SK-N-SH (cell line): ENCODE results near the gene KCTD4. TPM values are rescaled to one million over a fixed set of nuclear protein-coding genes. Genes with fewer than 3 reads are reported as not detected.

ENCODE experiments used
- CTCF ChIA-PET: fragments of 300-600, 350-600 bp; formaldehyde crosslinking; extraction: SDS; loops from one replicate; lab custom pipeline; 2021; lab: Yijun Ruan, JAX
- POLR2A ChIA-PET: fragments of 350-600 bp; sonication (Branson Sonifier 250); formaldehyde crosslinking; extraction: SDS; loops from one replicate; lab custom pipeline; 2020; ENCODE audit warnings: antibody characterized with exemption, inconsistent platforms; lab: Yijun Ruan, JAX
- DNase-seq: peaks from one replicate; pipeline ENCODE4 v3.0.0; 2012
- H2AFZ ChIP-seq: fragments of 200-600 bp; sonication (generic); 2 replicates; pipeline ENCODE4 v1.8.1; 2016; ENCODE audit warnings: antibody characterized with exemption, mild to moderate bottlenecking, low read depth
- H3F3A ChIP-seq: fragments of 200-600 bp; sonication (generic); replicated peaks from 2 replicates; pipeline ENCODE3; 2016; ENCODE audit warnings: antibody characterized with exemption, mild to moderate bottlenecking; ENCODE audit not compliant: insufficient read depth
- H3K27ac ChIP-seq, 2 experiments: fragments of 200-500 bp in 1 of 2; fragments of 200-600 bp in 1 of 2; sonication (Bioruptor generic) in 1 of 2; sonication (generic), shearing (Covaris generic) in 1 of 2; 2 replicates each; pipeline versions ENCODE4 v1.5.1 to v1.6.1; 2014 to 2016; ENCODE audit warnings: low read depth in 2 of 2, inconsistent platforms in 1 of 2, low read length in 1 of 2, mild to moderate bottlenecking in 1 of 2, mixed read lengths in 1 of 2
- H3K27me3 ChIP-seq: fragments of 200-600 bp; sonication (generic), shearing (Covaris generic); 2 replicates; pipeline ENCODE4 v1.6.1; 2016; ENCODE audit warnings: mixed run types; ENCODE audit not compliant: insufficient read depth
- H3K36me3 ChIP-seq, 2 experiments: fragments of 200-500 bp in 1 of 2; fragments of 200-600 bp in 1 of 2; sonication (Bioruptor generic) in 1 of 2; sonication (generic) in 1 of 2; replicated peaks in 1 of 2; 2 replicates each; pipeline versions ENCODE3 to v1.5.1; 2014 to 2016; ENCODE audit warnings: low read length in 1 of 2, mild to moderate bottlenecking in 1 of 2; ENCODE audit not compliant: insufficient read depth in 2 of 2, control insufficient read depth in 1 of 2
- H3K4me1 ChIP-seq, 2 experiments: fragments of 200-500 bp in 1 of 2; fragments of 200-600 bp in 1 of 2; sonication (Bioruptor generic) in 1 of 2; sonication (generic), shearing (Covaris generic) in 1 of 2; 2 replicates each; pipeline versions ENCODE4 v1.5.1 to v1.6.1; 2014 to 2016; ENCODE audit warnings: low read depth in 1 of 2, low read length in 1 of 2, mixed run types in 1 of 2; ENCODE audit not compliant: insufficient read depth in 2 of 2, control insufficient read depth in 1 of 2
- H3K4me2 ChIP-seq: fragments of 200-600 bp; sonication (generic), shearing (Covaris generic); 2 replicates; pipeline ENCODE4 v1.6.1; 2017; ENCODE audit warnings: mixed run types
- H3K4me3 ChIP-seq, 2 experiments: fragments of 200-500 bp in 1 of 2; fragments of 200-600 bp in 1 of 2; sonication (Bioruptor generic) in 1 of 2; sonication (generic), shearing (Covaris generic) in 1 of 2; 2 replicates each; pipeline versions ENCODE4 v1.5.1 to v1.8.1; 2014 to 2016; ENCODE audit warnings: low read depth in 2 of 2, inconsistent platforms in 1 of 2, low read length in 1 of 2, mild to moderate bottlenecking in 1 of 2, mixed read lengths in 1 of 2, moderate library complexity in 1 of 2
- H3K79me2 ChIP-seq: fragments of 200-600 bp; sonication (generic); 2 replicates; pipeline ENCODE4 v1.8.1; 2017; ENCODE audit warnings: mild to moderate bottlenecking; ENCODE audit not compliant: insufficient read depth
- H3K9ac ChIP-seq: fragments of 200-600 bp; sonication (generic); 2 replicates; pipeline ENCODE4 v1.6.1; 2017; ENCODE audit warnings: mixed run types
- H3K9me2 ChIP-seq: fragments of 200-600 bp; sonication (generic); 2 replicates; pipeline ENCODE4 v1.6.1; 2017; ENCODE audit warnings: mixed run types
- H3K9me3 ChIP-seq: fragments of 200-600 bp; sonication (generic); 2 replicates; pipeline ENCODE4 v1.6.1; 2017; ENCODE audit warnings: mixed run types, mild to moderate bottlenecking, moderate library complexity
- H4K20me1 ChIP-seq: fragments of 200-600 bp; sonication (generic); 2 replicates; pipeline ENCODE4 v1.6.1; 2017; ENCODE audit warnings: mild to moderate bottlenecking, mixed run types; ENCODE audit not compliant: insufficient read depth
- CTCF ChIP-seq: fragments of 200-600 bp; sonication (generic); IDR thresholded peaks from 2 replicates; pipeline ENCODE4 v1.6.1; 2017; ENCODE audit warnings: antibody characterized with exemption, mild to moderate bottlenecking, moderate library complexity
- ELF1 ChIP-seq: IDR thresholded peaks from 2 replicates; pipeline ENCODE4 v1.4.0; 2012
- EP300 ChIP-seq, 2 experiments: IDR thresholded peaks; 2 replicates each; pipeline versions ENCODE4 v1.4.0 to v1.6.1; 2012; ENCODE audit warnings: borderline replicate concordance in 1 of 2, low read depth in 1 of 2, low read length in 1 of 2
- FOSL2 ChIP-seq: IDR thresholded peaks from 2 replicates; pipeline ENCODE4 v1.4.0; 2012; ENCODE audit warnings: low read depth, mild to moderate bottlenecking, moderate library complexity, borderline replicate concordance
- GABPA ChIP-seq: IDR thresholded peaks from 2 replicates; pipeline ENCODE4 v1.4.0; 2012; ENCODE audit warnings: low read depth, mild to moderate bottlenecking
- GATA2 ChIP-seq: sonication (generic); formaldehyde crosslinking; IDR thresholded peaks from 2 replicates; pipeline ENCODE4 v1.5.0; 2020; ENCODE audit warnings: mild to moderate bottlenecking, missing genetic modification reagents
- JUND ChIP-seq: IDR thresholded peaks from 2 replicates; pipeline ENCODE4 v1.4.0; 2012
- NRF1 ChIP-seq: IDR thresholded peaks from 2 replicates; pipeline ENCODE4 v1.6.1; 2012; ENCODE audit warnings: low read depth, mild to moderate bottlenecking, low read length
- PBX3 ChIP-seq: IDR thresholded peaks from 2 replicates; pipeline ENCODE4; 2012
- RAD21 ChIP-seq: IDR thresholded peaks from 2 replicates; pipeline ENCODE4 v1.6.1; 2012; ENCODE audit warnings: mild to moderate bottlenecking, low read length
- RFX5 ChIP-seq: IDR thresholded peaks from 2 replicates; pipeline ENCODE4 v1.6.1; 2012; ENCODE audit warnings: mild to moderate bottlenecking, improper control_type of control experiment, low read length
- SIN3A ChIP-seq: IDR thresholded peaks from 2 replicates; pipeline ENCODE4 v1.6.1; 2012; ENCODE audit warnings: low read depth, mild to moderate bottlenecking, low read length, moderate library complexity, borderline replicate concordance
- TCF12 ChIP-seq: IDR thresholded peaks from 2 replicates; pipeline ENCODE4 v1.4.0; 2012
- TEAD4 ChIP-seq: IDR thresholded peaks from 2 replicates; pipeline ENCODE4 v1.4.0; 2012; ENCODE audit warnings: mild to moderate bottlenecking, borderline replicate concordance; ENCODE audit not compliant: insufficient read depth
- YY1 ChIP-seq: IDR thresholded peaks from 2 replicates; pipeline ENCODE4 v1.4.0; 2012; ENCODE audit warnings: low read depth, mild to moderate bottlenecking
- WGBS: methylation state at CpG from one replicate; pipeline ENCODE4 v1.1.6; 2017; ENCODE audit warnings: low lambda C conversion rate; 5-methylcytosine and 5-hydroxymethylcytosine counted together
- polyA plus RNA-seq, 3 experiments: library from polyadenylated mRNA; depleted of rRNA; stranded (reverse); fragments of >200 nt; gene quantifications; 2 replicates each; pipeline ENCODE4 v1.2.3, GENCODE V29; 2012
- TF ChIP-seq, protein P1 (sequence below): fragments of 150-350 bp; IDR thresholded peaks from 2 replicates; pipeline ENCODE4 v1.6.1; 2017; ENCODE audit warnings: antibody characterized with exemption, low read length, low read depth, borderline replicate concordance
- TF ChIP-seq, protein P2 (sequence below): fragments of 150-350 bp; IDR thresholded peaks from 2 replicates; pipeline ENCODE4 v1.6.1; 2016; ENCODE audit warnings: mild to moderate bottlenecking, low read depth, low read length

KCTD4 gene
- polyA plus RNA-seq, 1 of the 3 experiments (the other 2 are of a cell fraction): 0.56 TPM

DNA sequence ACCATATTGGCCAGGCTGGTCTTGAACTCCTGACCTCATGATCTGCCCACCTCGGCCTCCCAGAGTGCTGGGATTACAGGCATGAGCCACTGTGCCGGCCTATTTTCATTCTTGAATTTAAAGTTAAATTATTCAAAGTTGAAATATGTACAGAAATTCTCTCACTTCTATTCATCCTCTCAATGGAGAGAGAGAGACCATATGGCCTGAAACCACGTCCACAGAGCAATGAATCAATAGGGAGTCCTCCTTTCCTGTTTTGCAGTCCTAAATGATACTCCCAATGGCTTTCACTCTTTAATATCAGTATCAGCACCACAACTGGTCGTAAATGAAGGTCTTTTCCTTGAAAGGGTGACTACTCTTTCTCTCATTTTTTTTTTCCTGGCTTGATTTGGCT, 30.5 kb upstream of the KCTD4 start:
- H3K27ac ChIP-seq: peak overlapping the region in 1 of 2 experiments; percentile 72; a peak in 2 of 4 replicates

GRCh38 chr13:45229172-45229571, 28.3 kb upstream of the KCTD4 start:
- Histone ChIP-seq H3K9me3 (no peaks in the 10 kb centered on the region), H3K27ac (no peak overlapping the region), H3F3A (peaks cover 30% of the 10 kb centered on the region), H3K27me3 (no peaks in the 10 kb centered on the region), H3K9me2 (no peaks in the 10 kb centered on the region), H3K36me3 (peaks cover 0 to 3% of the 10 kb centered on the region in 2 experiments), H3K4me2 (no peak overlapping the region), H3K4me3 (no peak overlapping the region), H3K4me1 (peaks cover 0 to 14% of the 10 kb centered on the region in 2 experiments; a peak in 2 of 4 replicates), H2AFZ (no peak overlapping the region), H3K9ac (no peak overlapping the region), H4K20me1 (no peaks in the 10 kb centered on the region), H3K79me2 (peaks cover 26% of the 10 kb centered on the region; the same call in 1 of the 2 replicates)
- WGBS: 95% methylated on average over 4 of the region's 4 CpGs
- ChIA-PET POLR2A (no interaction called here), CTCF (no interaction called here)
- TF ChIP-seq EP300 (IDR thresholded peaks at IDR 0.05; ENCODE audit: borderline replicate concordance in 1 of 2, low read depth in 1 of 2, low read length in 1 of 2): no peak
- TF ChIP-seq, protein P1, sequence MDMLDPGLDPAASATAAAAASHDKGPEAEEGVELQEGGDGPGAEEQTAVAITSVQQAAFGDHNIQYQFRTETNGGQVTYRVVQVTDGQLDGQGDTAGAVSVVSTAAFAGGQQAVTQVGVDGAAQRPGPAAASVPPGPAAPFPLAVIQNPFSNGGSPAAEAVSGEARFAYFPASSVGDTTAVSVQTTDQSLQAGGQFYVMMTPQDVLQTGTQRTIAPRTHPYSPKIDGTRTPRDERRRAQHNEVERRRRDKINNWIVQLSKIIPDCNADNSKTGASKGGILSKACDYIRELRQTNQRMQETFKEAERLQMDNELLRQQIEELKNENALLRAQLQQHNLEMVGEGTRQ: no peak
- TF ChIP-seq GABPA: no peak
- TF ChIP-seq TCF12: no peak
- TF ChIP-seq TEAD4: no peak
- no peak for TF ChIP-seq GATA2 (CRISPR knock-in tag)
- no peak for TF ChIP-seq RFX5
- TF ChIP-seq SIN3A: no peak
- no peak for TF ChIP-seq FOSL2
- TF ChIP-seq ELF1: no peak
- no peak for TF ChIP-seq YY1
- TF ChIP-seq RAD21: no peak
- TF ChIP-seq NRF1: no peak
- TF ChIP-seq, protein P2, sequence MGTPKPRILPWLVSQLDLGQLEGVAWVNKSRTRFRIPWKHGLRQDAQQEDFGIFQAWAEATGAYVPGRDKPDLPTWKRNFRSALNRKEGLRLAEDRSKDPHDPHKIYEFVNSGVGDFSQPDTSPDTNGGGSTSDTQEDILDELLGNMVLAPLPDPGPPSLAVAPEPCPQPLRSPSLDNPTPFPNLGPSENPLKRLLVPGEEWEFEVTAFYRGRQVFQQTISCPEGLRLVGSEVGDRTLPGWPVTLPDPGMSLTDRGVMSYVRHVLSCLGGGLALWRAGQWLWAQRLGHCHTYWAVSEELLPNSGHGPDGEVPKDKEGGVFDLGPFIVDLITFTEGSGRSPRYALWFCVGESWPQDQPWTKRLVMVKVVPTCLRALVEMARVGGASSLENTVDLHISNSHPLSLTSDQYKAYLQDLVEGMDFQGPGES: no peak
- TF ChIP-seq PBX3: no peak
- no peak for TF ChIP-seq CTCF
- no peak for DNase-seq

More for the DNA sequence above, 30.5 kb upstream of the KCTD4 start:
- Histone ChIP-seq H3K36me3 (peaks cover 0 to 3% of the 10 kb centered on the region in 2 experiments), H3K4me2 (no peak overlapping the region), H3K9me3 (no peaks in the 10 kb centered on the region), H3K27me3 (no peaks in the 10 kb centered on the region), H3K4me1 (peaks cover 0 to 9% of the 10 kb centered on the region in 2 experiments; a peak in 1 of 4 replicates), H3F3A (peaks cover 36% of the 10 kb centered on the region), H2AFZ (no peak overlapping the region), H3K79me2 (peaks cover 25% of the 10 kb centered on the region; the same call in 1 of the 2 replicates), H3K9me2 (no peaks in the 10 kb centered on the region), H4K20me1 (no peaks in the 10 kb centered on the region), H3K9ac (peak overlapping the region; percentile 7; the same call in 1 of the 2 replicates), H3K4me3 (no peak overlapping the region)
- ChIA-PET CTCF (interaction anchor here (1.3 to 1.5 kb wide), 2 partner anchors 16 kb away, joined by 3 to 4 read pairs; no protein-coding TSS in a partner anchor), POLR2A (no interaction called here)
- 73% methylated on average over 4 of the region's 4 CpGs for WGBS
- DNase-seq: no peak
- TF ChIP-seq JUND: no peak
- TF ChIP-seq ELF1: no peak
